ENCODE results near the gene BIN1.
A peak's percentile ranks its signal among the peaks of the same experiment; 100 is the strongest.
"Not testable (repeated sequence)": the region's sequence is repeated elsewhere in the genome, so short reads cannot be mapped to it uniquely, and the experiment has no call there.

BIN1 gene

GRCh38 chr2:127045792-127046501 lies 61.0 kb downstream of the BIN1 start:
- DNase-seq: no peak

GRCh38 chr2:127044977-127045661 lies 61.8 kb downstream of the BIN1 start:
- DNase-seq: no peak

GRCh38 chr2:127044165-127044718 lies 62.7 kb downstream of the BIN1 start:
- no peak for DNase-seq

GRCh38 chr2:127043367-127044164 lies 63.4 kb downstream of the BIN1 start:
- DNase-seq: no peak

GRCh38 chr2:127041259-127041970 lies 65.5 kb downstream of the BIN1 start:
- no peak for DNase-seq

- no peak for DNase-seq
Measured at GRCh38 chr2:127040169-127040568, 66.8 kb downstream of the BIN1 start.

GRCh38 chr2:127039387-127040031 lies 67.4 kb downstream of the BIN1 start:
- no peak for DNase-seq

- DNase-seq: no peak
Measured at GRCh38 chr2:127037476-127037875, 69.5 kb downstream of the BIN1 start.

GRCh38 chr2:127034883-127035611 lies 71.9 kb downstream of the BIN1 start:
- DNase-seq: no peak

GRCh38 chr2:127034051-127034450 lies 72.9 kb downstream of the BIN1 start:
- DNase-seq: no peak

GRCh38 chr2:127032621-127033020 lies 74.3 kb downstream of the BIN1 start:
- peak; percentile 49 for DNase-seq

- DNase-seq: no peak
Measured at GRCh38 chr2:127029350-127030051, 77.5 kb downstream of the BIN1 start.

GRCh38 chr2:127028745-127029144 lies 78.2 kb downstream of the BIN1 start:
- not testable (repeated sequence) for DNase-seq

- no peak for DNase-seq
Measured at GRCh38 chr2:127027715-127028114, 79.2 kb downstream of the BIN1 start.

- peak; percentile 81 for DNase-seq
Measured at GRCh38 chr2:127025359-127026166, 81.4 kb downstream of the BIN1 start.

GRCh38 chr2:127024769-127025358 lies 82.1 kb downstream of the BIN1 start:
- peak; percentile 35 for DNase-seq

- no peak for DNase-seq
Measured at GRCh38 chr2:127023504-127023903, 83.5 kb downstream of the BIN1 start.

- DNase-seq: no peak
Measured at GRCh38 chr2:127022817-127023216, 84.1 kb downstream of the BIN1 start.

- no peak for DNase-seq
Measured at GRCh38 chr2:127020536-127020935, 86.4 kb downstream of the BIN1 start.
